Astrocyte of the hippocampus (primary cell): ENCODE data around the gene ZNF653.

Source experiments
- DNase-seq: peaks from one replicate; pipeline ENCODE4 v3.0.0; 2011; ENCODE audit warnings: low read depth, low spot score

Gene ZNF653

GRCh38 chr19:11513946-11514345 is 8.3 kb upstream of the ZNF653 start:
- DNase-seq, result no peak

GRCh38 chr19:11510444-11510843 is 4.8 kb upstream of the ZNF653 start:
- DNase-seq, result no peak

- DNase-seq, result no peak
These were observed 1.9 kb upstream of the ZNF653 start for GRCh38 chr19:11507370-11508078.

GRCh38 chr19:11506967-11507366 is 1.3 kb upstream of the ZNF653 start:
- no peak for DNase-seq

- DNase-seq, result no peak
These were observed 489 bp upstream of the ZNF653 start for GRCh38 chr19:11506101-11506555.

GRCh38 chr19:11505032-11505503 is 571 bp downstream of the ZNF653 start:
- DNase-seq, result peak; percentile 98

- DNase-seq, result no peak
These were observed 1.1 kb downstream of the ZNF653 start for GRCh38 chr19:11504502-11505031.

- DNase-seq, result no peak
These were observed 5.7 kb downstream of the ZNF653 start for GRCh38 chr19:11499890-11500420.

- no peak for DNase-seq
These were observed 6.4 kb downstream of the ZNF653 start for GRCh38 chr19:11499220-11499726.

- peak; percentile 84 for DNase-seq
These were observed 9.1 kb downstream of the ZNF653 start for GRCh38 chr19:11496391-11497163.

- DNase-seq, result no peak
These were observed 9.8 kb downstream of the ZNF653 start for GRCh38 chr19:11495885-11496284.

GRCh38 chr19:11495481-11495880 is 10.2 kb downstream of the ZNF653 start:
- DNase-seq, result no peak

- no peak for DNase-seq
These were observed 10.9 kb downstream of the ZNF653 start for GRCh38 chr19:11494634-11495285.

GRCh38 chr19:11489378-11489777 is 16.3 kb downstream of the ZNF653 start:
- no peak for DNase-seq

GRCh38 chr19:11486661-11487503 is 18.8 kb downstream of the ZNF653 start:
- no peak for DNase-seq

- no peak for DNase-seq
These were observed 20.3 kb downstream of the ZNF653 start for GRCh38 chr19:11485245-11485837.

GRCh38 chr19:11483366-11484111 is 22.1 kb downstream of the ZNF653 start:
- no peak for DNase-seq

- peak; percentile 90 for DNase-seq
These were observed 23.1 kb downstream of the ZNF653 start for GRCh38 chr19:11482384-11483050.
